Neural progenitor cell (in vitro differentiated cells): Measurements from ENCODE around the gene IL6R. TPM values are rescaled to one million over a fixed set of nuclear protein-coding genes. Genes with fewer than 3 reads are reported as not detected.

ENCODE experiments used
- DNase-seq: peaks from one replicate; pipeline ENCODE4 v3.0.0-alpha.2; 2016; ENCODE audit warnings: low spot score
- H2AFZ ChIP-seq: fragments of 200-600 bp; sonication (generic); replicated peaks from 2 replicates; pipeline ENCODE4 v1.6.1; 2016; ENCODE audit warnings: antibody characterized with exemption
- H3F3A ChIP-seq: fragments of 200-600 bp; sonication (generic); 2 replicates; pipeline ENCODE4 v1.6.1; 2016; ENCODE audit warnings: antibody characterized with exemption, low read depth
- H3K27ac ChIP-seq: fragments of 200-600 bp; sonication (generic); 2 replicates; pipeline ENCODE4 v1.5.1; 2016; ENCODE audit warnings: mild to moderate bottlenecking
- H3K27me3 ChIP-seq: fragments of 200-600 bp; sonication (generic); 2 replicates; pipeline ENCODE4 v1.6.1; 2016; ENCODE audit warnings: mild to moderate bottlenecking, moderate library complexity
- H3K36me3 ChIP-seq: fragments of 200-600 bp; sonication (generic); 2 replicates; pipeline ENCODE4 v1.5.1; 2016
- H3K4me1 ChIP-seq: fragments of 200-600 bp; sonication (generic); 2 replicates; pipeline ENCODE4 v1.6.1; 2016; ENCODE audit warnings: mixed run types
- H3K4me2 ChIP-seq: fragments of 200-600 bp; sonication (generic); 2 replicates; pipeline ENCODE4 v1.6.1; 2016
- H3K4me3 ChIP-seq: fragments of 200-600 bp; sonication (generic); 2 replicates; pipeline ENCODE4 v1.5.1; 2016
- H3K79me2 ChIP-seq: fragments of 200-600 bp; sonication (generic); 2 replicates; pipeline ENCODE4 v1.6.1; 2016; ENCODE audit warnings: low read depth
- H3K9ac ChIP-seq: fragments of 200-600 bp; sonication (generic); 2 replicates; pipeline ENCODE4 v1.6.1; 2016
- H3K9me3 ChIP-seq: fragments of 200-600 bp; sonication (generic); 2 replicates; pipeline ENCODE4 v1.5.1; 2016; ENCODE audit warnings: low read depth
- H4K20me1 ChIP-seq: fragments of 200-600 bp; sonication (generic); 2 replicates; pipeline ENCODE4 v1.6.1; 2016; ENCODE audit warnings: low read depth
- H3K27ac Mint-ChIP-seq: 3 replicates; pipeline ENCODE4 v1.8.0; 2021; ENCODE audit warnings: mixed read lengths
- H3K27me3 Mint-ChIP-seq: 2 replicates; pipeline ENCODE4 v1.8.0; 2022; ENCODE audit warnings: low read depth, mild to moderate bottlenecking, inconsistent platforms, moderate library complexity, mixed read lengths; ENCODE audit not compliant: insufficient read depth
- H3K36me3 Mint-ChIP-seq: 3 replicates; pipeline ENCODE4 v1.8.0; 2021; ENCODE audit warnings: mixed read lengths
- H3K4me1 Mint-ChIP-seq: 3 replicates; pipeline ENCODE4 v1.8.0; 2021; ENCODE audit warnings: mixed read lengths
- H3K4me3 Mint-ChIP-seq: 3 replicates; pipeline ENCODE4 v1.8.0; 2021; ENCODE audit warnings: mild to moderate bottlenecking, moderate library complexity, mixed read lengths
- H3K9me3 Mint-ChIP-seq: 3 replicates; pipeline ENCODE4 v1.8.0; 2020; ENCODE audit warnings: mixed read lengths
- CTCF ChIP-seq: fragments of 200-600 bp; sonication (generic); IDR thresholded peaks from 2 replicates; pipeline ENCODE4 v1.5.1; 2017; ENCODE audit warnings: antibody characterized with exemption, mild to moderate bottlenecking
- EZH2 ChIP-seq: fragments of 200-600 bp; sonication (generic); IDR thresholded peaks from 2 replicates; pipeline ENCODE4 v1.6.1; 2017; ENCODE audit warnings: antibody characterized with exemption, mild to moderate bottlenecking, moderate library complexity
- EZH2phosphoT487 ChIP-seq: fragments of 200-600 bp; sonication (generic); IDR thresholded peaks from 2 replicates; pipeline ENCODE4 v1.6.1; 2017; ENCODE audit warnings: antibody characterized with exemption
- total RNA-seq: library from RNA; depleted of rRNA; stranded (reverse); fragments of >200 nt; gene quantifications from 2 replicates; pipeline ENCODE4 v1.2.3, GENCODE V29; 2015; ENCODE audit warnings: low replicate concordance

The IL6R gene
- total RNA-seq, 1 donor from 2014 or later: not detected

DNA sequence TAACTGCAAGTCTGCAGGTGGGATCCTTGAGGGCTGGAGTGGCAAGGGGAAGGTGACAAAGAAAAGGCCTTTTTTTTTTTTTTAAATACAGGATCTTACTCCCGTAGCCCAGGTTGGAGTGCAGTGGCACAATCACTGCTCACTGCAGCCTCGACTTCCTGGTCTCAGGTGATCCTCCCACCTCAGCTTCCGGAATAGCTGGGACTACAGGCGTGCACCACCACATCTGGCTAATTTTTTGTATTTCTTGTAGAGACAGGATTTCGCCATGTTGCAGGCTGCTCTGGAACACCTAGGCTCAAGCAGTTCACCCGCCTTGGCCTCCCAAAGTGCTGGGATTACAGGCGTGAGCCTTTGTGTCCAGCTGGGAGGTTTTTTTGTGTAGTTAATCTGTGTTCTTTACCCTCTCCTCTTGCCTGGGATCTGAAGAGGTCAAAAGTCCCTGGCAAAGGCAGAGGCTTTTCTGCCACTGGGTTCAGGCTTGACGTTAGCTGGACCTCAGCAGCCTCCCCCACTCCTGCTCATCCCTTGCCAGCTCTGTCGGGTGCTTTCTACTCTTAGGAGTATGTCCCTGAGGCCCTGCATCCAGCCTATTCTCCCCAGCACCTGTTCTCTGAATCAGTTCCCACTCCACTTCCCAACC is 5.2 kb downstream of the IL6R start:
- Histone ChIP-seq H3K27me3 (peaks cover 43% of the 10 kb centered on the region), H3K36me3 (no peaks in the 10 kb centered on the region), H3K27ac (no peak overlapping the region), H3K4me2 (peak overlapping the region; percentile 40), H3F3A (peaks cover 4% of the 10 kb centered on the region), H3K9ac (no peak overlapping the region), H3K4me3 (no peak overlapping the region), H3K4me1 (peaks cover 17% of the 10 kb centered on the region), H2AFZ (no peak overlapping the region), H3K9me3 (no peaks in the 10 kb centered on the region), H3K79me2 (no peaks in the 10 kb centered on the region), H4K20me1 (no peaks in the 10 kb centered on the region)
- Mint-ChIP-seq H3K27me3 (peaks cover 26% of the 10 kb centered on the region), H3K4me1 (peaks cover 20% of the 10 kb centered on the region), H3K9me3 (no peaks in the 10 kb centered on the region), H3K4me3 (no peak overlapping the region), H3K36me3 (no peaks in the 10 kb centered on the region), H3K27ac (no peak overlapping the region)
- no peak for TF ChIP-seq CTCF
- no peak for TF ChIP-seq EZH2phosphoT487
- no peak for TF ChIP-seq EZH2
- DNase-seq: peak; percentile 67

- Mint-ChIP-seq H3K4me1 (peaks cover 14% of the 10 kb centered on the region), H3K36me3 (no peaks in the 10 kb centered on the region), H3K27ac (no peak overlapping the region), H3K27me3 (peaks cover 17% of the 10 kb centered on the region), H3K9me3 (no peaks in the 10 kb centered on the region), H3K4me3 (no peak overlapping the region)
- Histone ChIP-seq H3F3A (no peaks in the 10 kb centered on the region), H3K27me3 (peaks cover 31% of the 10 kb centered on the region), H3K4me1 (peaks cover 9% of the 10 kb centered on the region), H3K9me3 (no peaks in the 10 kb centered on the region), H3K79me2 (no peaks in the 10 kb centered on the region), H3K36me3 (no peaks in the 10 kb centered on the region), H3K4me3 (no peak overlapping the region), H3K9ac (no peak overlapping the region), H4K20me1 (no peaks in the 10 kb centered on the region), H3K4me2 (no peak overlapping the region), H3K27ac (no peak overlapping the region), H2AFZ (no peak overlapping the region)
- TF ChIP-seq EZH2phosphoT487 (no peak), EZH2 (no peak), CTCF (no peak)
- no peak for DNase-seq
Measured at GRCh38 chr1:154411525-154411924, 6.4 kb downstream of the IL6R start.

- Histone ChIP-seq H3K36me3 (no peaks in the 10 kb centered on the region), H3K9me3 (no peaks in the 10 kb centered on the region), H3K4me2 (no peak overlapping the region), H4K20me1 (no peaks in the 10 kb centered on the region), H3K27ac (no peak overlapping the region), H3K4me1 (peaks cover 9% of the 10 kb centered on the region), H3K79me2 (no peaks in the 10 kb centered on the region), H3K4me3 (no peak overlapping the region), H3K27me3 (peaks cover 14% of the 10 kb centered on the region), H3F3A (no peaks in the 10 kb centered on the region), H2AFZ (no peak overlapping the region), H3K9ac (no peak overlapping the region)
- no peak for DNase-seq
- Mint-ChIP-seq H3K9me3 (no peaks in the 10 kb centered on the region), H3K27me3 (peaks cover 6% of the 10 kb centered on the region), H3K27ac (no peak overlapping the region), H3K4me3 (no peak overlapping the region), H3K4me1 (peaks cover 11% of the 10 kb centered on the region), H3K36me3 (no peaks in the 10 kb centered on the region)
- TF ChIP-seq EZH2phosphoT487: no peak
- TF ChIP-seq CTCF: no peak
- TF ChIP-seq EZH2: no peak
Measured at GRCh38 chr1:154413177-154413783, 8.1 kb downstream of the IL6R start.
